GM18907 (cell line): ENCODE measurements around the gene RGL1.

Experiments used
- ATAC-seq: cut with Tn5 transposase; IDR thresholded peaks from one replicate; pipeline ENCODE4 v1.9.1; 2021; ENCODE audit warnings: mild to moderate bottlenecking, moderate library complexity; ENCODE audit not compliant: unreplicated experiment

RGL1 gene

DNA sequence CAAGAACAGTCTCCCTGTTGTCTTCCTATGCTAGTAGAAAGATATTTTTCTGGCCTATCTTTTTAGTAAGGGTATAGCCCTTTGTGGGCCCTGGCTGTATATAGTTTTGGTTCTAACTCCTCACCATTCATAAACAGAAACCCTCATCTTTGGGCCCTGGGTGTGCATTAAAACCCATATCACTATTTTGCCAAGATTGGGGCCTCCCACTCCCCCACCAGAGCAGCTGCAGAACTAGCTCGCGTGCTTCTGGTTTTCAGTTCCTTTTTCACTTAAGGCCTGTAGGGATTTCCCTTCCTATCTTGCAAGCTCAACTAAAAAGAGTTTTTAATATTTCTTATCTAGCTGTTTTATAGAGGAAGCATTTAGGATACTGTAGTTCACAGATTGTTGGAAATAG is 106.4 kb downstream of the RGL1 start:
- peak; percentile 80 for ATAC-seq

DNA sequence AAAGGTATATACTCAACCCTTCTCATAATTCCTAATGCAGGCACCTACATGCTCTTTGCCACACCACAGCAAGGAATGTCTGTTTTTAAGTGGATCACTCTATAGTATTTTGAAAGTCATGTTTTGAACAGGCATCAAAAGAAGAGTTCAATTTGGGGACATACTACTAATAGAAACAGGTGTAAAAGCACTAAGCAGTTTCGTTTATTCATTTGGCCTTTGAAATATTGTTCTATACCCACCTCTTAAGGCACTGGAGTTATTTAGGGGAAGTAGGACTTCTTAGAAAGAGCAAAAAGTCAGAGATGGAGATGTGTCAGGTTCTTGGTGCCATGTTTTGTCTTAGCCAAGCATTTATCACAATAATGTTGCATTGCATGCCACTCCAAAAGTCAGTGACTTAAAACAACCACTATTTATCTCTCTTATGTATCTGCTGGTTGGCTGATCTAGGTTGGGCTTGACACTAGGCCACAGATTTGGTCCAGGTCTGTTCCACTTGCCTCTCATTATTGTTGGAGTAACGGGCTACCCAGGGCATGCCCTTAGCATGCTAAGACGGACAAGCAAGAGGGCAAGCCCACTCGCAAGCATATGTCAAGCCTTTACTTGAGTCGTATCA is 107.5 kb downstream of the RGL1 start:
- peak; percentile 56 for ATAC-seq

- ATAC-seq: no peak
These were observed 108.7 kb downstream of the RGL1 start for GRCh38 chr1:183913567-183913993.

GRCh38 chr1:183914276-183914675 is 109.4 kb downstream of the RGL1 start:
- no peak for ATAC-seq

- ATAC-seq: no peak
These were observed 110.0 kb downstream of the RGL1 start for GRCh38 chr1:183914891-183915290.

DNA sequence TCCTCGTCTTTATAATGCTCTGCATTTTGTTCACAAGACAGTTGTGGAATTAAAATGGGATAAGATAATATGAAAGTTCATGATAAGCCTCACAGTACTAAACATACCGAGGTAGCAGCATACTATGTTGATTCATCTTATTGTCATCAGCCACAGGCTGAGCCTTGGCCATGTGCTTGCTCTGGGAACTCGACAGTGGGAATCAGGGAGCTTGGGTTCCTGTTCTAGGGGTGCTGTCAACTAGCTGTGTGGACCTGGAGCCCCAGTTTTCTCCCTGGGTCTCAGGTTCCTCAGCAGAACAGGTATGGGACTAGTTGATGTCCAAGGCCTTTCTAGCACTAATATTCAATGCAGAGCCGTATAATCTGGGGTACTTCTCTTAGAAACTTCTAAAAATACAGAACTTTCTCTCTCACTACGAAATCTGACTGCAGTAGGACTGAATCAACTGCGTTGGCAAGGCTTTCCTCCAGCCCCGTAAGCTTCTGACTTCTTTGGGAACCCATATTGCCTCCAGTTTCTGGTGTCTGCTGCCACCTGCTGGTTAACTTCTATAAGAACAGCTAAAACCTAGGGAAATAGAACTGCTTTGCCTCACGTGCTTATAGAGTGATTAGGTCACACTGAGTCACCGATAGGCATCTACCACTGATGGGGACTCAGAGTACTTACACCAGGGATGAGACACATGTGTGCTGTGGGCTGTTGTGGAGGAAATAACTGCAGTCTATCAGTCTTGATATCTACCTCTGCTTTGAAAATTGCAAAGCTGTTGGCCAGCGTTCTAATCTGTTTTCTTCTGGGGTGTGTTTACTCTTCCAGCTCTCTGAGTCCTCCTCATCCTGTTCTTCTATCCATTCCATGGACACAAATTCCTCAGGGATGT is 110.9 kb downstream of the RGL1 start:
- ATAC-seq: peak; percentile 47

GRCh38 chr1:183916574-183916973 is 111.7 kb downstream of the RGL1 start:
- no peak for ATAC-seq

DNA sequence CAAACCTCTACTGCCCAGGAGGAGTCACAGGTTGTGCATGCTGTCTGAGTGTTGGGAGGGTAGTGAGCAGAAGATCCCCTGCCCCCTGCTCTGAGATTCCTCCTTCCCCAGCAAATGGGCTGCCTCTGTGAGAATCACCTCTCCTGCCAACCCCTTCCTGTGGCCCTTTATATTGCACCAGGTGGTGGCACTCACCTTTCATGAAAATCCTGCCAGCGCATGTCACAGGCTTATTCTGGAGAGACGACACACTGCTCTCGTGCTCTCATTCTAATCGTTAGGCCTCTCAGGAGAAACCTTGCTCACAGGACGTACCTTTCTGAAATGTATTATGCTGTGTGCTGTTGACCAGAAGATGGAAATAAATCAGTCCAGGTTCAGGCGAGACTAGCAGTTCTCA is 113.7 kb downstream of the RGL1 start:
- no peak for ATAC-seq

- no peak for ATAC-seq
These were observed 115.7 kb downstream of the RGL1 start for GRCh38 chr1:183920651-183921050.

- ATAC-seq: no peak
These were observed 117.3 kb downstream of the RGL1 start for GRCh38 chr1:183922197-183922596.

DNA sequence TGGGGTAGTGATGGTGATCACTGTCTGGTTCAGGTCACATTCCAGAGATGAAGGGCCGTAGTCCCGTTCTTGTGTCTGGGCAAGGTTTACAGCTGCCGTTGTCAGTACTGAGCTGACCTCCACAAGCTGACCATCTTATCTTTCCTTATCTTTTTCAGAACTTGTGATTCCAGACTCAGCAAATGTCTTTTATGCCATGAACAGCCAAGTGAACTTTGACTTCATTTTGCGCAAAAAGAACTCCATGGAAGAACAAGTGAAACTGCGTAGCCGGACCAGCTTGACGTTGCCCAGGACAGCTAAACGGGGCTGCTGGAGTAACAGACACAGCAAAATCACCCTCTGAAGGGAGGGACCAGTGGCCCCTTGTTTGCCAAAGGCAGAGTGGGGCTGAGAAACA is 121.0 kb downstream of the RGL1 start:
- no peak for ATAC-seq

- no peak for ATAC-seq
These were observed 122.1 kb downstream of the RGL1 start for GRCh38 chr1:183926983-183927382.

- ATAC-seq: no peak
These were observed 126.8 kb downstream of the RGL1 start for GRCh38 chr1:183931646-183932271.

DNA sequence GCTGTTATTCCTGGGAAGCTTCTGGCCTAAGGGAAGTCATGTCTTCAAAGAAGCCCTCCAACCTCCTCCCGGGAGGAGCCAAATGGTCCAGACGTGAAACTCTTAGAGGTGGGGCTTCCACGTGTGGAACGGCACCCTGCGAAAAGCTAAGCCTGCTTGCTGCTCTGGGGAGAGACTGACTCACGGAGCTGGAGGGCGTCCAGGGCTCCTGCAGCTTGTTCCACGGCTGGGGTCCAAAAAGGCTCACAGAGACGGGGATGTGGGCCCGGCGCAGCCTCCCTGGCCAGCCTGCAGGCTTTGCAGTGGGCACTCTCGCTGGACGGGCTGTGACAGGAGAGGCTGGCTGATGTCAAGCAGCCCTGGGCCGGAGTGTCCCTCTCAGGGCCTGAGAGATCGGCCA is 127.5 kb downstream of the RGL1 start:
- ATAC-seq: no peak

- no peak for ATAC-seq
These were observed 128.7 kb downstream of the RGL1 start for GRCh38 chr1:183933528-183934179.

DNA sequence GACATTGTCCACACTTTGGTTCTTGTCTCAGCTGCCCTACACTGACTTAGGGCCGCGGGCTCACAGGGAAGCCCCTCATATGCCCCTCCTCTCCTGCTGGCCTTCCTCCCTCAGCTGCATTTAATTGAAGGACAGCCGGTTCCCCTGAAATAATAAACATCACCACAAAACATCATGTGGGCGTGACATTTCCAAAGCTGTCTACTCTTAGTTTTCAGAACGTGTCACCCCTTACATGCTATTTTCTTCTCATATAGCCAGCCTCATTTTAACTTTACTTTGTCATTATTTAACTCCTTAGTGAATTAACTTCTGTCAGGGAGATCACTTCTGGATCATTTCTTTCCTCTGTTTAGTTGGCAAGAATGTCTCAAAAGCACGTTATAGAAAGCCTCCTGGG is 129.4 kb downstream of the RGL1 start:
- ATAC-seq: no peak

DNA sequence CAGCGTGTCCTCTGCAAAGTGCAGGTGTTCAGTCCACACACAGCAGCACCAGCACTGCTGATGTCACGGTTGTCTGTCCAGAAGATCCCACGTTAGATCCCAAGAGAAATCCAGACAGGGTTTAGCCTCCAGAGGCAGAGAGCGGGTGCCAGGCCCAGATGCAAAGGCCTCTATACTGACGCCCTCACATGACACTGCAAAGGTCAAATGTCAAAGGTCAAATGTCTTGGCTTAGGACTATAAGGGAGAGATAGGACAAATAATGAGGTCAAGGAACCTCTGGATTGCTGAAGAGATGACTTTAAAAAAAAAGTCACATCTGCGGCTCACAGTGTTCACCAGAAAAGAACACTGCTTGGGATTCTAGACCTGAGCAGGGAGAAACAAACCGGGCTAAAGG is 131.1 kb downstream of the RGL1 start:
- ATAC-seq: no peak

GRCh38 chr1:183936791-183937190 is 131.9 kb downstream of the RGL1 start:
- no peak for ATAC-seq

- no peak for ATAC-seq
These were observed 132.7 kb downstream of the RGL1 start for GRCh38 chr1:183937611-183938010.

DNA sequence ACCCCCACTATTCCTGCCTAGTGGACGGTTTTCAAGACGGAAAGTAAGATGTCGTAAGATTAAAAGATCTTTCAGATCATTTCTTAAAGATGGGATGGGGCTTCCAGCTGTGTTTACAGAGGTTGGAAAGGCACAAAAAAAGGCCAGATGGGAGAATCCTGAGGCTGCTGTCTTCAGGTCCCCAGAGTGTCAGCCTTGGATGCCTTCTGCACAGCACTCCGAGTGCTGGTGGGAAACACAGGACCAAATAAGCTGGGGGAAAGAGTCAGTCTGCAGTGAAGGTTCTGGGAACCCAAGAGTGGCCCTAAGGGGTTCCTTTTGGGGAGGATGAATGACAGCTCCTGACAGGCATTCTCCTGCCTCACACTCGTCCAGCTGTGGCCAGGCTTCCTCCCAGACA is 136.1 kb downstream of the RGL1 start:
- ATAC-seq: no peak

DNA sequence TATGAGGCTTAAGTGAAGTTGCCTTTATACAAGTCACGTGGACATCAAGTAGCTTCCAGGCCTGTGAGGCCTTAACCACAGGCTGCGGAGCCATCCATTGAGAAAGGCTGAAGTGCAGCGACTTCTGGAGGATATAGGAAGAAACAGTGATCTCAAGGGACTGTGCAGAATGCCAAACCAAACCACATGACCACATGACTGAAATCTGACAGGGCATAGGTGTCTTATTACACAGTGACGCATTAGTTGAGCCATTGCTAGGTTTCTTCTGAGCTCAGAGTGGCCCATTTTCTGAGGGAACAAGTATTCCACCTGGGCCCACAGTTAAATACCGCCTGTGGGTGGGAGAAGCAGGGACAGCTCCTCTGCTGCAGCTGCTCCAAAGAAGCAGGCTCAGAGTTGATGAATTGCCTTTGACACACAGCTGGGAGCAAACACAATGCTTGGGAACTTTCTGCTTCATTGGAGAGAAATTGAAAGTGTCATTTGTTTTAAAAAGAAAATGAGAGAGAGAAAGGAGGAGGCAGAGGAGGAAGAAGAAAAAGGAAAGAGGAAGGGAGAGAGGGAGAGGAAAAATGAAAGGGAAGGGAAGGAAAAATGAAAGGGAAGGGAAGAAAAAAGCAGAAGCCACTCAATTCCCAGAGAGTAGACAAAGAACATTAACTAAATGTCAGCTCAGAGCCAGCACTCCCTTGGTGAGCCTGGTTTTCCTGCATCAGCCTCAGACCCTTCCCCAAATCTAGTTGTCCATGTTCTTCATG is 138.2 kb downstream of the RGL1 start:
- ATAC-seq: no peak
